ENCODE results near the gene ACSBG1.

- TF ChIP-seq CTCF (conservative IDR thresholded peaks at IDR 0.05 in 1 of 2, IDR thresholded peaks at IDR 0.05 in 1 of 2; ENCODE audit: low read depth in 1 of 2, low read length in 2 of 2) (no peak), EZH2 (IDR thresholded peaks at IDR 0.05; ENCODE audit: low read length, missing control alignments) (no peak)
Observed at GRCh38 chr15:78263351-78263781, 29.0 kb upstream of the ACSBG1 start.

Data from fibroblast of lung (primary cell).